ENCODE results near the gene PMEL. TPM values are rescaled to one million over a fixed set of nuclear protein-coding genes. Genes with fewer than 3 reads are reported as not detected.

Gene PMEL
- total and polyA plus RNA-seq, 9 of the 15 experiments (the other 6 are each of a cell fraction or from before 2014, with no cell fraction given) = 0.36 to 2.0 (median 0.98) TPM

- TF ChIP-seq KDM5B (IDR thresholded peaks at IDR 0.05; ENCODE audit: insufficient replicate concordance, low read depth, low read length) (peak; percentile 69), SOX6 (IDR thresholded peaks at IDR 0.05) (no peak), NFATC3 (IDR thresholded peaks at IDR 0.05) (no peak), RB1 (IDR thresholded peaks at IDR 0.05; ENCODE audit: low read depth) (no peak; the same call in 1 of the 2 replicates), HLTF (IDR thresholded peaks at IDR 0.05) (no peak; the same call in 1 of the 2 replicates), ZBTB11 (CRISPR knock-in tag; IDR thresholded peaks at IDR 0.05) (peak; percentile 38 to 93 (median 67); a peak in 4 of 6 replicates), CBFB (CRISPR knock-in tag; IDR thresholded peaks at IDR 0.05) (no peak), BCL6 (CRISPR knock-in tag; IDR thresholded peaks at IDR 0.05) (no peak), NUFIP1 (IDR thresholded peaks at IDR 0.05; ENCODE audit: partially characterized antibody) (no peak), RBFOX2 (IDR thresholded peaks at IDR 0.05; ENCODE audit: low read depth, low read length) (peak; percentile 95), ZFPM2 (CRISPR knock-in tag; IDR thresholded peaks at IDR 0.05) (no peak), MGA (IDR thresholded peaks at IDR 0.05) (peak; percentile 29; the same call in 1 of the 2 replicates)
Observed at GRCh38 chr12:55927588-55928502, 38.0 kb downstream of the PMEL start, which contains the start of gene PYM1 (continued).
